HuH-7 (cell line): ENCODE results near the gene ZNF48.
A peak's percentile ranks its signal among the peaks of the same experiment; 100 is the strongest.
"Not testable (repeated sequence)": the region's sequence is repeated elsewhere in the genome, so short reads cannot be mapped to it uniquely, and the experiment has no call there.

Experiments
- DNase-seq: peaks from one replicate; pipeline ENCODE4 v3.0.0; 2011; ENCODE audit warnings: low spot score

ZNF48 gene

GRCh38 chr16:30378236-30379157 is 16.7 kb upstream of the ZNF48 start:
- DNase-seq = peak; percentile 86

GRCh38 chr16:30379158-30379783 is 15.9 kb upstream of the ZNF48 start:
- DNase-seq = no peak

GRCh38 chr16:30380072-30380802 is 15.0 kb upstream of the ZNF48 start:
- DNase-seq = no peak

- DNase-seq = no peak
Measured at GRCh38 chr16:30380803-30381208, 14.4 kb upstream of the ZNF48 start.

GRCh38 chr16:30381291-30382041 is 13.8 kb upstream of the ZNF48 start:
- DNase-seq = no peak

- DNase-seq = no peak
Measured at GRCh38 chr16:30382111-30382881, 12.9 kb upstream of the ZNF48 start, which contains the start of gene SEPTIN1. Gene SEPTIN1 (minus strand): TSS chr16:30382561. CDS start chr16:30382542, 19 bp downstream.

- DNase-seq = no peak
Measured at GRCh38 chr16:30383521-30383920, 11.7 kb upstream of the ZNF48 start.

GRCh38 chr16:30394592-30395154 is 547 bp upstream of the ZNF48 start:
- DNase-seq = no peak

- DNase-seq = no peak
Measured at GRCh38 chr16:30395992-30396585, 869 bp downstream of the ZNF48 start.

GRCh38 chr16:30396627-30397026 is 1.4 kb downstream of the ZNF48 start:
- DNase-seq = not testable (repeated sequence)

GRCh38 chr16:30397056-30397455 is 1.8 kb downstream of the ZNF48 start:
- DNase-seq = no peak

- no peak for DNase-seq
Measured at GRCh38 chr16:30397776-30398660, 2.8 kb downstream of the ZNF48 start.

GRCh38 chr16:30398661-30399434 is 3.6 kb downstream of the ZNF48 start:
- DNase-seq = no peak

- no peak for DNase-seq
Measured at GRCh38 chr16:30399435-30400186, 4.4 kb downstream of the ZNF48 start.

- DNase-seq = no peak
Measured at GRCh38 chr16:30401768-30402425, 6.7 kb downstream of the ZNF48 start.

- DNase-seq = no peak
Measured at GRCh38 chr16:30406795-30407101, 11.5 kb downstream of the ZNF48 start.

- peak; percentile 81 for DNase-seq
Measured at GRCh38 chr16:30407102-30407803, 12.0 kb downstream of the ZNF48 start, which contains the start of gene ZNF771. Gene ZNF771 (plus strand): TSS chr16:30407606. CDS start chr16:30408054, 448 bp downstream.
